Sciatic nerve (tissue), 2 donors: ENCODE results near the gene PON1. TPM values are rescaled to one million over a fixed set of nuclear protein-coding genes. Genes with fewer than 3 reads are reported as not detected.

Experiments used
- ATAC-seq: fragments of 200-7000 bp; cut with Tn5 transposase; one replicate; pipeline ENCODE4 v1.9.1; 2020; ENCODE audit warnings: mild to moderate bottlenecking, moderate library complexity
- DNase-seq: peaks from one replicate; pipeline ENCODE4 v3.0.0-alpha.2; 2020; ENCODE audit warnings: low spot score
- intact Hi-C: fragments of 100-400 bp; cut with DNase I; formaldehyde crosslinking; loops from one replicate; pipeline ENCODE4 v1.14.2; 2022
- total RNA-seq: library from RNA; stranded (reverse); fragmentation: NEBNext Ultra II Directional; extraction: Animal tissue kit (Norgen Biotek cat#: 25700); gene quantifications from one replicate; pipeline ENCODE4 v1.2.1, GENCODE V29; 2021
- donor health status: DM: no; HTN: no; CAD: no.
- donor health status: DM: no; HTN: no; CAD: no.

PON1 gene
- total RNA-seq, 1 donor from 2014 or later: not detected

DNA sequence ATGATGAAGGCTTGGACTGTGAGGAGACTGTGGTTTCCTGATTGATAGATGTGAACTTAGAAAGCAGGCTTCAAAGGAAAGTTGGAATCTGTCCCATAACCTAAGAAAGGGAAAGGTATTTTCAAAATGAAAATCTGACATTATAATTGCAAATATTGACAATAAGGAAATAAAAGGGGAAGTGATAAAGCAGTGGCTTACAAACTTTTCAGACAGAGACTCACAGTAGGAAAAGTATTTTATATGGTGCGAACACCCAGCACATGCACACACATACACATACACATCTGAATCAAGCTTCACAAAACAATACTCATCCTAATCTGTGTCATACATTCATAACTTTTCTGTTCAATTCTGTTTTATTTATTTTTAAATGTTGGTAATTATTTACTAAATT, 4.8 kb downstream of the PON1 start:
- intact Hi-C loops: no loop called here
- DNase-seq (no peak), ATAC-seq (no peak)

DNA sequence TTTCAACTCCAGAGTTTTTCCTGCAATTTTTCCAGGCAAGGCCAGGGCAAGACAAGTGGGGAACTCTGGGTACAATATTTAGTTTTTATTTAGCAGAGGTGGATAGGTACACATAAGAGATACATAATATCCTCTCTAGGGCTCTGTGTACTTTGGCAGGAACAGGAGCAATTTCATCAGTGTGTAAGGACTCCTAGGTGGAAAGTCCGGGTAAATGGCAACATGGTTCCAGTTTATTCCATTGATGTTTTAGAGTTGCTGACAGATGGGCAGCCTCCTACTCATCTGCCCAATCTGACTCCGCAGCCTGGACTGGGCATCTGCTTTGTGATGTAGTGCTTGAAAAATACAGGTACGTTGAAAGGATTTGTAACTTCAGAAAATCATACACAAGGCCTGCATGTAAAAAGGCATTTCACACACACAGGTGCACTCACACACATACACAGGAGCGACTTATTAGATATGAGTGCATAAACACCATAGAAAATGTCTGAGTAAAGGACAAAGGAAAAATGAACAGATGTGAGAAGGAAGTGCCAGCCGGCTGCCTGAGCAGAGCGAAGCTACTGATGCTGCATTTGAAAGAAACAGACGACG, 5.7 kb downstream of the PON1 start:
- no peak for ATAC-seq
- intact Hi-C loops: no loop called here
- no peak for DNase-seq

DNA sequence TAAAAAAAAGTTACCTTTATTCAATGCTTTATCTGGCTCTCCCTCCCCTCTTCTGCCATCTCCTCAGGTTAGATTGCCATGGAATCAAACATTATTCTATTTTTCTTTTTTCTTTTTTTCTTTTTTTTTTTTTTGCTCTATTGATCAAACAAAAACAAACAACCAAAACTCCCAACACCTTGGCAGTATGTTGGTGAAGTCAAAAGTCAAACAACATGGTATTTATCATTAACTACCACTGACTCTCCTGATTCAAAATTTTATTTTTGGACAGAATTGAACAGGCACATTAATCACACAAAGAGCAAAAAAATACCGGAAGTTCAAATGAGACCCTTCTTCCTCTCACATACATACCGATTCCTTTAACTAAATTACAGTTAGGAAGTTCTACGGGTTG, 6.4 kb downstream of the PON1 start:
- no peak for DNase-seq
- ATAC-seq: no peak
- intact Hi-C loops: no loop called here

GRCh38 chr7:95317546-95317945, 6.8 kb downstream of the PON1 start:
- intact Hi-C loops: no loop called here
- ATAC-seq (no peak), DNase-seq (no peak)

- ATAC-seq (no peak), DNase-seq (no peak)
- intact Hi-C loops: no loop called here
Measured at GRCh38 chr7:95316588-95316987, 7.7 kb downstream of the PON1 start.

GRCh38 chr7:95312561-95312960, 11.8 kb downstream of the PON1 start:
- ATAC-seq (no peak), DNase-seq (no peak)
- intact Hi-C loops: loop anchor here (2.0 kb wide), 1 partner anchor 14 kb away; no protein-coding TSS in a partner anchor

DNA sequence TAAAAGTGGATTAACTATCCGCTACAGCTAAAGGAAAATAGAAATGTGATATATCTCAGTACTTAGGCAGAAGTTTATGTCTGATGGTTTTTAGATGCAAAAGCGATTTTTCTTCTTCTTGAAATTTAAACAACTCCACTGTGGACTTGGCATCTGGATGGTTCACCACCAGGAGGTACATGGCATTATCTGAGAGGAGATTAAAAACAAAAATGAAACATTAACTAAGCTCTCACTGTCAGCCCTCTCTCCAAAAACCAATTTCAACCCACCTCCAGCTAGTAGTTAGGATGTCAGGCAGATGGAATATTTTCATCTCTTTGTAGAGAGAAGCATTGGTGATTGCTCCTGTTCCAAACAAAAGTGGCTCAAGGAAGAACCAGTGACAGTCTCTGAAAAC, 12.9 kb downstream of the PON1 start:
- ATAC-seq: no peak
- DNase-seq: no peak
- intact Hi-C loops: no loop called here

- intact Hi-C loops: no loop called here
- DNase-seq (no peak), ATAC-seq (no peak)
Measured at GRCh38 chr7:95309951-95310350, 14.4 kb downstream of the PON1 start.

DNA sequence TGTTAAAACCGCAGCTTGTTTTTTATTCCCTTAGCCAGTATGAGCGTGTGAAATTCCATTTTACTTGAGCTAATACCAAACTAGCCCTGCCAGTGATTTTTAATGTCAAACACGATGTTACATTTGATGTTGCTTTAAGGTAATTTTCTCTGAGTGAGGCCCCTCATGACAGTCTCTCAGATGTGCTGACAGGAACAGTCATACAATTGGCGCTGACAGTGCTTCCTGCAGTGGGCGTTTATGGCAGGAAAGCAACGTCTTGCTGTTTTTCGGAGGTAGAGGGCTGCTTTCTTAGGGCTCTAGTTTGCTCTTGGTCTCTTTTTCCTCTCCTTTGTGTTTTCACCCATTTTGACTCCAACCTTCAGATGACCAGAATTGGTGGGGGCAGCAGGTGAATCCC, 19.3 kb downstream of the PON1 start:
- intact Hi-C loops: no loop called here
- ATAC-seq: no peak
- DNase-seq: no peak

DNA sequence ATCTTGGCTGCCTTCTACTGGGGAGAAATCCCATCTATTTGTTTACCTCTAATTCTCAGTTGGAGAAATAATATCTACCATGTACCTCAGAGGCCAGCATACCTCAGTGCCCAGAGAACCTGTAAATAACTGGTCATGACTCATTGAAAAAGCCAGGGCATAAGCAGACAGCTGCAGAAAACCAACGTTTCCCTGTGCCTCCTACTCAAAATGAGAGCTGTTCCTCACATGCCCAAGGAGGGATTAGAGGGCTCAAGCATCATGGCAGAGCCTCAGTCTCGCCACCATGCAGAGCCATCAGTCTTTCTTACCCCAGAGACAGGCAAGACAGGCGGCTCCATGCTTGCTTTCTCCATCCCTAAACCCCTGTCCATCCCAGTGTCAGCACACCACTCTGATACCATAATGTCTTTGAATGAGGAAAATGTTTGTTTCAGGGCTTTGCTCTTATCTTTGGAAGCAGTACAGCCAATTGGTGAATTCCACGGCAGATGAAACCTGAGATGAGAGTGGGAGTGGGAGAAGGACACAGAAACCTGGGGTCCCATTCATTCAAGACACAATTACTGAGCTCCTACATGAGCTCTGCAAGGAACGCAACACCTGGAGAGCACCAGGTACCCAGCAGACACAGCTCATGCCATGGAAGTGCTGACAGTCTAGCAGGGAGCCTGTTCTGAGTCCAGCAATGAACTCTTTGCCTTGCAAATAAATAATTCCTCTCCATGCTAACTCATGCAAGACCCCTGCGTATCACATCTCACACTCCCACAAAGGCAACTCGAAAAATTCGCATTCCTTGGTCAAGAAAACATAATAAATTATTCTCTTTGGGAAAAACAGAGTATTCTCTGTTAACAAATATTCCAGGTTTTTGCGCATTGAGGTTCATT, 21.1 kb downstream of the PON1 start:
- intact Hi-C loops: no loop called here
- DNase-seq: no peak
- no peak for ATAC-seq

- DNase-seq: no peak
- no peak for ATAC-seq
- intact Hi-C loops: loop anchor here (2.0 kb wide), 1 partner anchor 15 kb away; no protein-coding TSS in a partner anchor
Measured at GRCh38 chr7:95298091-95298490, 26.2 kb downstream of the PON1 start.

- DNase-seq (no peak), ATAC-seq (no peak)
- intact Hi-C loops: no loop called here
Measured at GRCh38 chr7:95297041-95297440, 27.3 kb downstream of the PON1 start.

- ATAC-seq: no peak
- no peak for DNase-seq
- intact Hi-C loops: no loop called here
Measured at GRCh38 chr7:95296456-95296855, 27.9 kb downstream of the PON1 start.

- DNase-seq: no peak
- intact Hi-C loops: no loop called here
- ATAC-seq: no peak
Measured at GRCh38 chr7:95295397-95295796, 28.9 kb downstream of the PON1 start.

DNA sequence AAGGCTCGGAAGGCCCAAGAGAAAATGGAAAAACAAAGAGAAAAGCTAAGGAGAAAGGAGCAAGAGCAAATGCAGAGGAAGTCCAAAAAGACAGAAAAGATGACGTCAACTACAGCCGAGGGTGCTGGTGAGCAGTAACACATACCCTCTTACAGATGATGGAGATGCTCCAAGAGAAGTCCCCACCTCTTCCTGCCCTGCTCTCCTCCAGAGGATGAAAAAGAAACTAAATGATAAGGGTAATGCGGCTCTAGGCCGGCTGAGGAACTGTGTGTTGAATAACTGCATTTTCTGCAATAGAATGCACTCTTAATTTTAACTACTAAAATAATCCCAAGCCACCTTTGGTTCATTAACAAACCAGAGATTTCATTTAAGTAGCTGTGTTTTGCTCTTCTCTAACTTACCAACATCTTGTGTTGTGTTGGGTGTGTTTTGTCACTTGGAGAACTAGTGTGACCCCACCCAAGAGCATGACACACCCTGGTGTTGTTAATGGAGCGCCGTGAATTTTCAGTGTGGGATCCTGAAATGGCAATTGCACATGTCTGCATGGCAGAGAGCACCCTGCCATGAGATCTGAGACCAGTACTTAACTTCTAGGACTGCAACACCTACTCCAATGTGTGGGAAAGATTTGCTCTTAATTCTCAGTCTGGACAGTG, 34.0 kb downstream of the PON1 start:
- DNase-seq (no peak), ATAC-seq (no peak)
- intact Hi-C loops: no loop called here

- ATAC-seq (no peak), DNase-seq (no peak)
- intact Hi-C loops: no loop called here
Measured at GRCh38 chr7:95286096-95286495, 38.2 kb downstream of the PON1 start.

DNA sequence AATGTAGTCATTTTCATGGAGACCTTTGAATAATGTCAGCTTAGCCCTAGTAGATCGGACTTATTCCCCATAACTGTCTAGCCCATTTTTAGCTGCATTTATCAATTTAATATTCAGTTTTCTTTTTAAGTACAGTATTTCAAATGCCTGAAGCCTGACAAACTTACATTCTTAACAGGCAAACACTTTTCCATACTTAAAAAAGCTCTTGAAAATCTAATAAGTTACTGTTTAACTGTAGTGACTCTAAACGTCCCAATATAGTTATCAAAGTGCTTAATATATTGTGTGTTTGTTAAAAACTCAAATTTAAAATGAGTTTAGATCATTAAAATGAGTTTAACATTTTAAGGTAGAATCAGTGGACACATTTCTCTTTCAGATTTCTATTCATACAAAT, 44.9 kb downstream of the PON1 start:
- intact Hi-C loops: no loop called here
- DNase-seq (no peak), ATAC-seq (no peak)

DNA sequence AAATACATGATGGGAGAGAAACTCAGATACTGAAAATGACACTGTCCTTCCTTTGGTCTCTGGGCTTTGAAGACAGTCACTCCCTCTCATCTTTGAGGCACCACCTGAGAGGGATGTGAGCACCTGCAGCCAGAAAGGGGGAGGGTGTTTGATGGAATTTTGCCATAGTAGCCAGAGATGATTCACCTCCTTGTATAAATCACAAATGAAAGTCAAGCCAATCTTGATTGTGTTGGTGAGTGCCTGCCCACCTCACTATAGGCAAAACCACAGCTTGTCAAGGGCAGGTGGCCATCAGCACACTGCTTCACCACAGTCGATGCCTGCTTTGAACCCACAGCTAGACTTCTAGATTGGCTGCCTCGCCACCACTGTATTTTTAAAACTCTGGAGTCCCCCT, 48.2 kb downstream of the PON1 start:
- intact Hi-C loops: no loop called here
- ATAC-seq: no peak
- DNase-seq: no peak

GRCh38 chr7:95269640-95270039, 54.7 kb downstream of the PON1 start:
- no peak for ATAC-seq
- no peak for DNase-seq

DNA sequence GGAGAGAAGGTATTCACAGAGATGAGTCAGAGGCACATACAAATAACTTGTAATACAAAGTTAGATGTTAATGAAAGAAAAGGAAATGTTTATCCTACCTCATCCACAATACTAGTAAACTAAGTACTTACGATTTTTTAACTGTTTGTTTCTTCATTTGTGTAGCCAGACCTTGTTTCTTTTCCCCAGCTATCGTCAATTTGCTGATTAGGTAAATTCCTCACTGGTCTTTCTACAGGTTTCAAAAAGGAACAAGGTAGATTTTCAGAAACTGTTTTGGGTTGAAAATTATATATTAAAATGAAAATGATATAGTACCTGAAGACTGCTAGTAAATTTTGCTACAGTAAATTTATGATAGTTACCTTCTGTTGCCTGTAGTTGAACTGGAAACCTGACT, 56.6 kb downstream of the PON1 start:
- intact Hi-C loops: no loop called here
- no peak for DNase-seq
- ATAC-seq: no peak

More at GRCh38 chr7:95269640-95270039, 54.7 kb downstream of the PON1 start:
- intact Hi-C loops: no loop called here
